Testis (tissue), 3 donors: ENCODE results near the gene SLC9A2. TPM values are rescaled to one million over a fixed set of nuclear protein-coding genes. Genes with fewer than 3 reads are reported as not detected.

Experiments used
- DNase-seq: peaks from one replicate; pipeline ENCODE4 v3.0.0-alpha.2; 2019
- H3K27ac ChIP-seq, 2 donors: fragments of 200-600 bp; sonication (generic); one replicate each; pipeline ENCODE4 v1.5.1; 2019
- H3K27me3 ChIP-seq: fragments of 200-600 bp; sonication (generic); one replicate; pipeline ENCODE4 v1.5.1; 2019
- H3K36me3 ChIP-seq: fragments of 200-600 bp; sonication (generic); one replicate; pipeline ENCODE4 v1.5.1; 2017; ENCODE audit warnings: low read depth; ENCODE audit errors: missing control alignments
- H3K4me1 ChIP-seq: fragments of 200-600 bp; sonication (generic); one replicate; pipeline ENCODE4 v1.5.1; 2019
- H3K4me3 ChIP-seq, 2 donors: fragments of 200-600 bp; sonication (generic); one replicate each; pipeline ENCODE4 v1.5.1; 2017 to 2019
- H3K9me3 ChIP-seq: fragments of 200-600 bp; sonication (generic); one replicate; pipeline ENCODE4 v1.5.1; 2017
- CTCF ChIP-seq, 3 experiments: fragments of 450-650 bp in 2 of 3; fragments of 200-600 bp in 1 of 3; sonication (generic) in 1 of 3; IDR thresholded peaks; one replicate each; pipeline ENCODE4 v1.5.1; 2016 to 2019; ENCODE audit warnings: antibody characterized with exemption in 3 of 3, mild to moderate bottlenecking in 2 of 3, moderate library complexity in 1 of 3
- POLR2A ChIP-seq: fragments of 450-650 bp; IDR thresholded peaks from one replicate; pipeline ENCODE4 v1.6.1; 2017; ENCODE audit warnings: antibody characterized with exemption, mild to moderate bottlenecking, moderate library complexity
- WGBS, 2 donors: methylation state at CpG; one replicate each; pipeline ENCODE4 v1.1.5; 2018; 5-methylcytosine and 5-hydroxymethylcytosine counted together
- intact Hi-C: fragments of 100-400 bp; cut with DNase I; formaldehyde crosslinking; loops from one replicate; pipeline ENCODE4 v1.15.1; 2023; ENCODE audit warnings: low total_unique reads
- polyA plus RNA-seq: library from polyadenylated mRNA; stranded (reverse); fragments of 350-450 nt; fragmentation: Illumina TruSeq; extraction: RNeasy Lipid Tissue Mini Kit (QIAGEN cat#74804); gene quantifications from one replicate; pipeline ENCODE4 v1.2.3, GENCODE V29; 2014; ENCODE audit warnings: low read depth, low replicate concordance; ENCODE audit not compliant: insufficient read depth
- total RNA-seq, 2 donors: library from RNA; depleted of rRNA; stranded (reverse); fragments of >200 nt; gene quantifications; one replicate each; pipeline ENCODE4 v1.2.3, GENCODE V29; 2016

SLC9A2 gene
- total and polyA plus RNA-seq, 3 donors from 2014 or later = 8.4 to 16.3 (median 9.4) TPM

DNA sequence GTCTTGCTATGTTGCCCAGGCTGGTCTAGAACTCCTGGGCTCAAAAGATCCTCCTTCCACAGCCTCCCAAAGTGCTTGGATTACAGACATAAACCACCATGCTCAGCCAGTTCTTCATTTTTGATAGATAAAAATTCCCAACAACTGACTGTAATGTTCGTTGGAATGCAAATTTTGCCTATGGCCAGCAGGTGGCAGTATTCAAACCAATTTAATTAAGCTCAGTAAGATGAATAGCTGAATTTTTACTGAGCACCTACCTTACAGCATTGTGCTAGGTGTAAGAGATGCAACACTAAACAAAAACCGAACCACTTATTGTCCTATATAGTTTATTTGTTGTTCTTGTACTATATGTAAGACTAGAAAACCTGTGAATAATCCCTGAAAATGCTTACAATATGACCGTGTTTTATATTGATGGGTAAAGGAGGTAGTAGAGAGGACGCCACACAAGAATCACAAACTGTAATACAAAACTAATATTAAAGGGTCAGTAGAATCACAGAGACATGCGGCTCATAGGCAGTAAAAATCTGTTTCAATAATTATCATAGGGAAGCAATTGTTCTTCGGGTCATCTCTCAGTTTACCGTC, 134.3 kb downstream of the SLC9A2 start:
- peak; percentile 59 for DNase-seq
- intact Hi-C loops = no loop called here
- no peak overlapping the region for H3K27ac ChIP-seq
- TF ChIP-seq POLR2A (no peak), CTCF (IDR thresholded peaks at IDR 0.05) (peak; percentile 37 to 90 (median 69))
- no peaks in the 10 kb centered on the region for H3K9me3 ChIP-seq
- H3K4me3 ChIP-seq = no peak overlapping the region
- no peaks in the 10 kb centered on the region for H3K36me3 ChIP-seq
- WGBS, 2 donors = 75% methylated on average over 7 of the region's 7 CpGs
- H3K27me3 ChIP-seq = no peaks in the 10 kb centered on the region
- no peaks in the 10 kb centered on the region for H3K4me1 ChIP-seq

GRCh38 chr2:102754456-102755145, 135.2 kb downstream of the SLC9A2 start:
- Histone ChIP-seq H3K36me3 (no peaks in the 10 kb centered on the region), H3K4me3 (no peak overlapping the region), H3K4me1 (no peaks in the 10 kb centered on the region), H3K9me3 (no peaks in the 10 kb centered on the region), H3K27ac (no peak overlapping the region), H3K27me3 (no peaks in the 10 kb centered on the region)
- intact Hi-C loops = no loop called here
- WGBS, 2 donors = 90% methylated on average over 3 of the region's 3 CpGs
- TF ChIP-seq CTCF (IDR thresholded peaks at IDR 0.05) = no peak
- TF ChIP-seq POLR2A = no peak
- no peak for DNase-seq

GRCh38 chr2:102755284-102755683, 135.9 kb downstream of the SLC9A2 start:
- Histone ChIP-seq H3K4me3 (no peak overlapping the region), H3K9me3 (no peaks in the 10 kb centered on the region), H3K27ac (no peak overlapping the region), H3K4me1 (no peaks in the 10 kb centered on the region), H3K36me3 (no peaks in the 10 kb centered on the region), H3K27me3 (no peaks in the 10 kb centered on the region)
- no peak for DNase-seq
- intact Hi-C loops = no loop called here
- 79 to 83% methylated on average over 4 of the region's 4 CpGs for WGBS, 2 donors
- no peak for TF ChIP-seq POLR2A

GRCh38 chr2:102758439-102758838, 139.1 kb downstream of the SLC9A2 start:
- H3K27me3 ChIP-seq = no peaks in the 10 kb centered on the region
- TF ChIP-seq CTCF (IDR thresholded peaks at IDR 0.05) = no peak
- TF ChIP-seq POLR2A = no peak
- H3K4me3 ChIP-seq = no peak overlapping the region
- intact Hi-C loops = no loop called here
- no peaks in the 10 kb centered on the region for H3K9me3 ChIP-seq
- H3K36me3 ChIP-seq = no peaks in the 10 kb centered on the region
- DNase-seq = no peak
- H3K4me1 ChIP-seq = no peaks in the 10 kb centered on the region
- no peak overlapping the region for H3K27ac ChIP-seq

Other genes starting within 250 kb of the SLC9A2 start
- gene IL18RAP, start 196.4 kb upstream of the SLC9A2 start, total RNA-seq = 1 to 10 TPM in 1 of 2 donors, under 1 TPM in 1; 0.16 to 2.4 TPM
- gene IL18RAP, start 196.4 kb upstream of the SLC9A2 start, polyA plus RNA-seq = 0.47 TPM
- under 1 TPM; 0.31 to 0.81 TPM for gene SLC9A4, start 146.3 kb upstream of the SLC9A2 start, total RNA-seq
- 0.34 TPM for gene SLC9A4, start 146.3 kb upstream of the SLC9A2 start, polyA plus RNA-seq
- gene TMEM182, start 142.5 kb downstream of the SLC9A2 start, total RNA-seq = 1 to 10 TPM; 3.0 to 3.6 TPM
- 4.1 TPM for gene TMEM182, start 142.5 kb downstream of the SLC9A2 start, polyA plus RNA-seq